ENCODE data around the gene SLC66A1. TPM values are rescaled to one million over a fixed set of nuclear protein-coding genes. Genes with fewer than 3 reads are reported as not detected.

SLC66A1 gene
- total RNA-seq, 4 donors from 2014 or later = 10.0 to 16.5 (median 11.3) TPM

DNA sequence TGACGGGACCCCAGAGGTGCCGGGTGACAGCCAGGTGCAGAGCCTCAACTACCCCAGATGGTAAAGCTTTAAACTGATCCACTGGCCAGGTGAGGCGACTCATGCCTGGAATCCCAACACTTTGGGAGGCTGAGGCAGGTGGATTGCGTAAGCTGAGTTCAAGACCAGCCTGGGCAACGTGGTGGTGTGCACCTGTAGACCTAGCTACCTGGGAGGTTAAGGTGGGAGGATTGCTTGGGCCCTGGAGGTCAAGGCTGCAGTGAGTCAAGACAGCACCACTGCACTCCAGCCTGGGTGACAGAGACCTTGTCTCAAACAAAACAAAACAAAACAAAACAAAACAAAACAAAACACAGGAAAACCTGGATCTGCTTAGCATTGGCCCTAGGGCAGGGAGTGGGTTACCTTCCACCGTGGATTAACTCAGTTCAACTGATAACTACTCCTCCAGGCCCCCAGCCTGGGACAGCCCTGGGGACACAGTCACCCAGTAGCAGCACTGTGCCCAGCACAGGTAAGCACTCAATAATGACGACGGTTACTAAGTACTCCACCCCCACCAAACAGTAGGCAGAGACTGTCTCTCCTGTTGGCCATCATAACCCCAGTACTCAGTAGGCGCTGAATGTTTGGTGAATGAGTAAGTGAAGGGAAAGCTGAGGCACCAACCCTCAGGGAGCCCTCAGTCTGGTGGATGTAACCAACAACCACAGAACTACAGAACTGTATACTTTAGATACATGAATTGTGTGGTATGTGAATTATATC is 21.6 kb downstream of the SLC66A1 start:
- DNase-seq (ENCODE audit: extremely low spot score) = no peak
- peaks cover 0 to 10% (median 0%) of the 10 kb centered on the region in 4 donors for H3K4me1 ChIP-seq
- H3K4me3 ChIP-seq = no peak overlapping the region
- no peaks in the 10 kb centered on the region for H3K27me3 ChIP-seq
- H3K36me3 ChIP-seq = peaks cover 0 to 60% (median 47%) of the 10 kb centered on the region in 4 donors
- H3K9me3 ChIP-seq = no peaks in the 10 kb centered on the region
- no peak for TF ChIP-seq EP300 (IDR thresholded peaks at IDR 0.05)
- TF ChIP-seq POLR2AphosphoS5 (IDR thresholded peaks at IDR 0.05) = peak in 1 of 2 donors; percentile 5
- intact Hi-C loops (cut with DNase I) = no loop called here
- H3K27ac ChIP-seq (replicated peaks in 1 of 4) = no peak overlapping the region
- 88% methylated on average over 9 of the region's 9 CpGs for WGBS

DNA sequence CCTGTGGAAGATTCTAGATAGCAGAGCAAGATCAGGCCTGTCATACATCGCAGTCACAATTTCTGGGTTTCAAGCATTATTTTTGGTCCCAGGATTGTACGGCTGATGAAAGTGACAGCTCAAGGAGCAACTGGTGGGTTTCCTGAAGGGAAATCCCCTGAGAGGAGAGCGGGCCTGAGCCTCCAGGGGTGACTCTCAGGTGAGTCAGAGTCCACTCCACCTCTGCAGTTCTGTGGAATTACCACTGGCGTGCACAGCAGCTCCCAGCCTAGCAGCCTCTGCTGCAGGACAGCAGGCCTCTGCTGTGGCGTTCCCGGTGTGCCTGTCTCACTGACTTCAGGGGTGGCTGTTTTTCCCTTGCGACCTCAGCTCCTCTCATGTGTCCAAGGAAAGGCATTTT is 24.4 kb downstream of the SLC66A1 start:
- TF ChIP-seq EP300 (IDR thresholded peaks at IDR 0.05) (no peak), POLR2AphosphoS5 (IDR thresholded peaks at IDR 0.05) (no peak), POLR2A (IDR thresholded peaks at IDR 0.05; ENCODE audit: low read depth) (no peak)
- TF ChIP-seq, protein P1, sequence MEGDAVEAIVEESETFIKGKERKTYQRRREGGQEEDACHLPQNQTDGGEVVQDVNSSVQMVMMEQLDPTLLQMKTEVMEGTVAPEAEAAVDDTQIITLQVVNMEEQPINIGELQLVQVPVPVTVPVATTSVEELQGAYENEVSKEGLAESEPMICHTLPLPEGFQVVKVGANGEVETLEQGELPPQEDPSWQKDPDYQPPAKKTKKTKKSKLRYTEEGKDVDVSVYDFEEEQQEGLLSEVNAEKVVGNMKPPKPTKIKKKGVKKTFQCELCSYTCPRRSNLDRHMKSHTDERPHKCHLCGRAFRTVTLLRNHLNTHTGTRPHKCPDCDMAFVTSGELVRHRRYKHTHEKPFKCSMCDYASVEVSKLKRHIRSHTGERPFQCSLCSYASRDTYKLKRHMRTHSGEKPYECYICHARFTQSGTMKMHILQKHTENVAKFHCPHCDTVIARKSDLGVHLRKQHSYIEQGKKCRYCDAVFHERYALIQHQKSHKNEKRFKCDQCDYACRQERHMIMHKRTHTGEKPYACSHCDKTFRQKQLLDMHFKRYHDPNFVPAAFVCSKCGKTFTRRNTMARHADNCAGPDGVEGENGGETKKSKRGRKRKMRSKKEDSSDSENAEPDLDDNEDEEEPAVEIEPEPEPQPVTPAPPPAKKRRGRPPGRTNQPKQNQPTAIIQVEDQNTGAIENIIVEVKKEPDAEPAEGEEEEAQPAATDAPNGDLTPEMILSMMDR (IDR thresholded peaks at IDR 0.05) = no peak
- intact Hi-C loops (cut with DNase I) = no loop called here

DNA sequence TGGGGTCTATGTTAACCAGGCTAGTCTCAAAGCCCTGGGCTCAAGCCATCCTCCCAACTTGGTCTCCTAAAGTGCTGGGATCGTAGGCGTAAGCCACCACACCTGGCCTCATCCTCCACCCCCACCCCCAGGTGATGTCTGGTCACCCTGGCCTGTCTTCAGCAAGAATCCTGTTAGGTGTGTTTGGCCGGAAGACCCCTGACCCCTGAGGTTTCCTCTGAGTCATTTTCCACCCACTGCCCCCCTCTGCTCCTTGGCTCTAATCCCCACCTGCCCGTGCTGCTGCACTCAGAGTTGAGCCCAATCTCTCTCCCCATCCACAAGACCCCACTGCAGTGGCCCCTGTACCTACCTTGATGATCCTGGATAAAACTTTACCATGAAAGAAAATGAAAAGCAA is 25.2 kb downstream of the SLC66A1 start:
- intact Hi-C loops (cut with DNase I) = no loop called here
- no peak for TF ChIP-seq EP300 (IDR thresholded peaks at IDR 0.05)
- no peaks in the 10 kb centered on the region for H3K9me3 ChIP-seq
- 93% methylated on average over 4 of the region's 4 CpGs for WGBS
- H3K36me3 ChIP-seq = peaks cover 8 to 61% (median 49%) of the 10 kb centered on the region in 4 donors
- no peak overlapping the region for H3K27ac ChIP-seq (replicated peaks in 1 of 4)
- no peak for DNase-seq (ENCODE audit: extremely low spot score)
- H3K27me3 ChIP-seq = no peaks in the 10 kb centered on the region
- peaks cover 7 to 25% (median 14%) of the 10 kb centered on the region in 4 donors for H3K4me1 ChIP-seq
- no peak overlapping the region for H3K4me3 ChIP-seq

More for the DNA sequence above, 24.4 kb downstream of the SLC66A1 start:
- no peak overlapping the region for H3K27ac ChIP-seq (replicated peaks in 1 of 4)
- H3K4me3 ChIP-seq = no peak overlapping the region
- H3K4me1 ChIP-seq = peaks cover 0 to 18% (median 6%) of the 10 kb centered on the region in 4 donors
- WGBS = 82% methylated on average over 7 of the region's 7 CpGs
- peaks cover 8 to 61% (median 49%) of the 10 kb centered on the region in 4 donors for H3K36me3 ChIP-seq
- no peaks in the 10 kb centered on the region for H3K9me3 ChIP-seq
- H3K27me3 ChIP-seq = no peaks in the 10 kb centered on the region
- DNase-seq (ENCODE audit: extremely low spot score) = no peak

DNA sequence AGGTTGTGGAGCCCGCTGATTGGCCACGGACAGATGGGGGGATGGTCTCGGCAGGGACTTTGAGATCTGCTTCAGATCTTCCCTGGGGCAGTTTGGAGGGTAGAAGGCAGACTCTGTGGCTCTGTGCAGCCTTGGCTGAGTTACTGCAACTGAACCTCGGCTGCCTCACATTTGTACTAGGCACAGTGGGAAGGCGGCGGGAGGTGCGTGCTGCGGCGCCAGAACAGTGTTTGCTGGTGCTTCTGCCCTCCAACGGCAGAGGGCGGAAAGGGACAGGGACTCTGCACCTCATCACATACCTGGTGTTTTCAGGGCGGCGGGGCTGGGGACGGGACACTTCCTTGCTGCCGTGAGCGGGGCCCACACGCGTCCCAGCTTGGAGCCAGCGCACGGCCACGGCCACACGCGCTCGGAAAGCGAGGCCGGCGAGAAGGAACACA is 26.2 kb downstream of the SLC66A1 start:
- WGBS = 72% methylated on average over 27 of the region's 27 CpGs
- no peak overlapping the region for H3K4me3 ChIP-seq
- no peak for DNase-seq (ENCODE audit: extremely low spot score)
- H3K36me3 ChIP-seq = peaks cover 8 to 65% (median 56%) of the 10 kb centered on the region in 4 donors
- TF ChIP-seq, protein P1 (IDR thresholded peaks at IDR 0.05) = peak; percentile 17 to 28 (median 22)
- TF ChIP-seq POLR2AphosphoS5 (IDR thresholded peaks at IDR 0.05) (peak in 1 of 2 donors; percentile 11), EP300 (IDR thresholded peaks at IDR 0.05) (no peak), POLR2A (IDR thresholded peaks at IDR 0.05; ENCODE audit: low read depth) (no peak)
- no peak overlapping the region for H3K27ac ChIP-seq (replicated peaks in 1 of 4)
- no peaks in the 10 kb centered on the region for H3K27me3 ChIP-seq
- no peaks in the 10 kb centered on the region for H3K9me3 ChIP-seq
- intact Hi-C loops (cut with DNase I) = no loop called here
- peaks cover 9 to 33% (median 24%) of the 10 kb centered on the region in 4 donors for H3K4me1 ChIP-seq

DNA sequence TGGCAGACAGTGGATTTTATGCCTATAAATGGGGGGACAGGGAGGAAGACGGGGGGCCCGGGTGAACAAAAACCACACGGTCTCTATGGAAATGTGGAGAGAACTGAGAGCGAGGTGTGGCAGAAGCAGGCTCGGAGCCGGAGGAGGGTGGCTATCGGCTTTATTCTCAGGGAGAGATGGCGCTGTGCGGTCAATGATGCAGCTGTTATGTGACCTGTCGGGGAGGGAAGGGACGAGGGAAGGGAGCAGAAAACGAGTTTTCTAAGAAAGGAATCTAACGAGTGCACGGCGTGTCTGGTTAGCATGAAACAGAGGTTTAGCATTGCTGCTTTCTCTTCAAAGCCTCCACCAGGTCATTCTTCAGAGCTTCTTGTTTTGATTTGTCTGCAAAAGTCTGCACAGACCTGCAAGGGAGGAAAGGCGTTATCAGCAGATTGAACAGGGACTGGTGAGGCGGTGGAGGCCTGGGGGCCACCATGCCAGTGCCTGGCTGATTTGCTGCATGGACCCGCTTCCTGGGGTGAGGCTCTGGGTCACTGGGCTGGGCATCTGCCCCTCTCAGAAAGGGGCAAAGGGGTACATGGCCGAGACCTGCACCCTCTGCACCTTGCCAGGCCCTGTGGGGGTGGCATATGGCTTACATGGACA is 27.2 kb downstream of the SLC66A1 start:
- DNase-seq (ENCODE audit: extremely low spot score) = no peak
- intact Hi-C loops (cut with DNase I) = no loop called here
- H3K4me1 ChIP-seq = peaks cover 9 to 43% (median 33%) of the 10 kb centered on the region in 4 donors
- WGBS = 85% methylated on average over 18 of the region's 19 CpGs
- no peak for TF ChIP-seq POLR2A (IDR thresholded peaks at IDR 0.05; ENCODE audit: low read depth)
- TF ChIP-seq, protein P1 (IDR thresholded peaks at IDR 0.05) = no peak
- TF ChIP-seq EP300 (IDR thresholded peaks at IDR 0.05) = no peak
- no peak for TF ChIP-seq POLR2AphosphoS5 (IDR thresholded peaks at IDR 0.05)
- H3K27me3 ChIP-seq = no peaks in the 10 kb centered on the region
- H3K27ac ChIP-seq (replicated peaks in 1 of 4) = no peak overlapping the region
- peaks cover 15 to 72% (median 66%) of the 10 kb centered on the region in 4 donors for H3K36me3 ChIP-seq
- H3K9me3 ChIP-seq = no peaks in the 10 kb centered on the region
- no peak overlapping the region for H3K4me3 ChIP-seq
